B cell (primary cell): ENCODE data around the gene ELK3. TPM values are rescaled to one million over a fixed set of nuclear protein-coding genes. Genes with fewer than 3 reads are reported as not detected.

ENCODE experiments used
- ATAC-seq: fragments of 200-7000 bp; cut with Tn5 transposase; one replicate; pipeline ENCODE4 v1.10.0; 2021; ENCODE audit warnings: low read depth, mild to moderate bottlenecking, moderate number of reproducible peaks, moderate library complexity
- CTCF ChIA-PET: fragments of 350-600 bp; sonication (Branson Sonifier 250); formaldehyde crosslinking; loops from one replicate; lab custom pipeline; 2021; ENCODE audit warnings: antibody characterized with exemption, inconsistent platforms; lab: Charles Lee
- POLR2A ChIA-PET: fragments of 350-600 bp; sonication (Branson Sonifier 250); formaldehyde crosslinking; loops from one replicate; lab custom pipeline; 2021; ENCODE audit warnings: antibody characterized with exemption; lab: Charles Lee
- DNase-seq: peaks from one replicate; pipeline ENCODE4 v3.0.0; 2013
- H2AFZ ChIP-seq: 2 replicates; pipeline ENCODE4 v1.6.1; 2012; ENCODE audit warnings: mild to moderate bottlenecking, low read depth, low read length; ENCODE audit not compliant: insufficient read depth, poor library complexity, severe bottlenecking
- H3K27ac ChIP-seq, 2 donors: 1 replicate in 1 of 2; 2 replicates in 1 of 2; pipeline ENCODE4 v1.5.1; 2012 to 2013; ENCODE audit warnings: low read length in 2 of 2, mild to moderate bottlenecking in 2 of 2, moderate library complexity in 1 of 2
- H3K27me3 ChIP-seq, 4 experiments: fragments of 200-600 bp in 1 of 4; sonication (generic) in 1 of 4; replicated peaks in 1 of 4; 1 replicate in 2 of 4; 2 replicates in 2 of 4; pipeline versions ENCODE4 v1.6.1 to v1.7.0; 2013 to 2016; ENCODE audit warnings: low read length in 3 of 4, mild to moderate bottlenecking in 2 of 4, mixed read lengths in 1 of 4, moderate library complexity in 1 of 4; ENCODE audit not compliant: insufficient read depth in 4 of 4, control insufficient read depth in 3 of 4; ENCODE audit errors: control extremely low read depth in 1 of 4
- H3K36me3 ChIP-seq, 2 experiments: replicated peaks in 1 of 2; 1 replicate in 1 of 2; 2 replicates in 1 of 2; pipeline versions ENCODE4 v1.6.1 to v1.7.1; 2013; ENCODE audit warnings: low read length in 1 of 2; ENCODE audit not compliant: insufficient read depth in 2 of 2, control insufficient read depth in 1 of 2; ENCODE audit errors: control extremely low read depth in 1 of 2, extremely low read depth in 1 of 2
- H3K4me1 ChIP-seq, 2 donors: fragments of 200-600 bp in 1 of 2; sonication (generic) in 1 of 2; 1 replicate in 1 of 2; 2 replicates in 1 of 2; pipeline versions ENCODE4 v1.5.1 to v1.6.1; 2013 to 2017; ENCODE audit warnings: low read length in 2 of 2; ENCODE audit not compliant: control insufficient read depth in 2 of 2, insufficient read depth in 2 of 2
- H3K4me2 ChIP-seq: replicated peaks from 2 replicates; pipeline ENCODE3; 2012; ENCODE audit warnings: mild to moderate bottlenecking, low read depth, low read length; ENCODE audit not compliant: poor library complexity, severe bottlenecking
- H3K4me3 ChIP-seq, 5 experiments: fragments of 200-600 bp in 1 of 5; sonication (generic) in 1 of 5; 1 replicate in 3 of 5; 2 replicates in 2 of 5; pipeline versions ENCODE4 v1.5.1 to v1.7.0; 2011 to 2016; ENCODE audit warnings: low read length in 4 of 5, mild to moderate bottlenecking in 4 of 5, low read depth in 2 of 5, control low read depth in 1 of 5, moderate library complexity in 1 of 5; ENCODE audit not compliant: insufficient read depth in 1 of 5; ENCODE audit errors: control extremely low read depth in 1 of 5, extremely low read depth in 1 of 5
- H3K79me2 ChIP-seq: fragments of 200-600 bp; sonication (generic); one replicate; pipeline ENCODE4 v1.6.0; 2016; ENCODE audit warnings: low read length; ENCODE audit not compliant: control insufficient read depth, insufficient read depth
- H3K9ac ChIP-seq: fragments of 200-600 bp; sonication (generic); 2 replicates; pipeline ENCODE4 v1.6.1; 2017; ENCODE audit warnings: mild to moderate bottlenecking, low read length, moderate library complexity
- H3K9me3 ChIP-seq, 3 donors: one replicate each; pipeline versions ENCODE4 v1.6.1 to v1.7.1; 2013; ENCODE audit warnings: low read length in 2 of 3; ENCODE audit not compliant: control insufficient read depth in 2 of 3, insufficient read depth in 1 of 3; ENCODE audit errors: control extremely low read depth in 1 of 3
- H4K20me1 ChIP-seq: 2 replicates; pipeline ENCODE4 v1.6.0; 2012; ENCODE audit warnings: mild to moderate bottlenecking, low read length; ENCODE audit not compliant: insufficient read depth, control insufficient read depth, poor library complexity, severe bottlenecking
- H3K27ac Mint-ChIP-seq: one replicate; pipeline ENCODE4 v1.8.0; 2021; ENCODE audit warnings: mixed read lengths
- H3K27me3 Mint-ChIP-seq: one replicate; pipeline ENCODE4 v1.8.0; 2021; ENCODE audit warnings: mixed read lengths
- H3K4me1 Mint-ChIP-seq: one replicate; pipeline ENCODE4 v1.8.0; 2021; ENCODE audit warnings: mixed read lengths
- H3K4me3 Mint-ChIP-seq: one replicate; pipeline ENCODE4 v1.8.0; 2021; ENCODE audit warnings: mixed read lengths
- H3K9me3 Mint-ChIP-seq: one replicate; pipeline ENCODE4 v1.8.0; 2022; ENCODE audit warnings: mixed read lengths; ENCODE audit not compliant: insufficient read depth
- CTCF ChIP-seq: fragments of 200-600 bp; IDR thresholded peaks from one replicate; pipeline ENCODE4 v1.8.0; 2022; ENCODE audit warnings: antibody characterized with exemption, mild to moderate bottlenecking
- EZH2 ChIP-seq: IDR thresholded peaks from 2 replicates; pipeline ENCODE4 v1.6.1; 2012; ENCODE audit warnings: borderline replicate concordance, low read depth, mild to moderate bottlenecking, moderate library complexity, low read length; ENCODE audit not compliant: insufficient read depth, poor library complexity, severe bottlenecking
- WGBS: methylation state at CpG from one replicate; pipeline ENCODE4 v1.1.5; 2013; ENCODE audit warnings: missing lambda C conversion rate; ENCODE audit not compliant: insufficient coverage; 5-methylcytosine and 5-hydroxymethylcytosine counted together
- intact Hi-C: fragments of 100-400 bp; cut with micrococcal nuclease; formaldehyde crosslinking; loops from one replicate; pipeline ENCODE4 v1.10.0; 2022
- polyA plus RNA-seq: library from polyadenylated mRNA; depleted of rRNA; stranded (reverse); fragments of >200 nt; gene quantifications from 2 replicates; pipeline ENCODE4 v1.2.3, GENCODE V29; 2012
- total RNA-seq, 2 donors: library from RNA; stranded (reverse); fragments of 120-200 nt in 1 of 2; gene quantifications; 1 replicate in 1 of 2; 2 replicates in 1 of 2; pipeline versions ENCODE4 v1.2.3 to v1.2.4, GENCODE V29; 2013 to 2022

Gene ELK3
- total and polyA plus RNA-seq, 2 donors (not counting 1 experiment from before 2014, with no cell fraction given), result 10.5 to 87.1 TPM

- Histone ChIP-seq H2AFZ (no peak overlapping the region), H3K9me3 (no peaks in the 10 kb centered on the region), H3K4me3 (no peak overlapping the region), H3K9ac (no peak overlapping the region), H3K36me3 (peaks cover 0 to 45% of the 10 kb centered on the region in 2 experiments), H3K79me2 (peaks cover 41% of the 10 kb centered on the region), H3K4me2 (no peak overlapping the region), H3K4me1 (no peaks in the 10 kb centered on the region), H4K20me1 (peaks cover 27% of the 10 kb centered on the region), H3K27ac (peak overlapping the region in 1 of 2 donors; percentile 2), H3K27me3 (no peaks in the 10 kb centered on the region)
- ATAC-seq (no peak), DNase-seq (no peak)
- no CpG with 5 or more reads among the region's 2 CpGs for WGBS
- no peak for TF ChIP-seq CTCF
- no peak for TF ChIP-seq EZH2
- no peaks in the 10 kb centered on the region for H3K9me3 Mint-ChIP-seq
- peak overlapping the region; percentile 5 for H3K27ac Mint-ChIP-seq
- H3K4me1 Mint-ChIP-seq, result peaks cover 6% of the 10 kb centered on the region
- ChIA-PET POLR2A (no interaction called here), CTCF (interaction anchor here (0.6 to 1.1 kb wide), 3 partner anchors 37 to 51 kb away, joined by 3 read pairs; no protein-coding TSS in a partner anchor)
- intact Hi-C loops, result no loop called here
- no peak overlapping the region for H3K4me3 Mint-ChIP-seq
- H3K27me3 Mint-ChIP-seq, result no peaks in the 10 kb centered on the region
Observed at GRCh38 chr12:96257550-96258103, 63.5 kb downstream of the ELK3 start.

- peaks cover 27% of the 10 kb centered on the region for H4K20me1 ChIP-seq
- H3K27ac ChIP-seq, result no peak overlapping the region
- no peak overlapping the region for H3K9ac ChIP-seq
- no peak overlapping the region for H2AFZ ChIP-seq
- TF ChIP-seq EZH2, result no peak
- no peak for TF ChIP-seq CTCF
- ATAC-seq (no peak), DNase-seq (no peak)
- no peaks in the 10 kb centered on the region for H3K4me1 ChIP-seq
- Mint-ChIP-seq H3K27me3 (no peaks in the 10 kb centered on the region), H3K27ac (peak overlapping the region; percentile 5), H3K9me3 (no peaks in the 10 kb centered on the region), H3K4me1 (peaks cover 6% of the 10 kb centered on the region), H3K4me3 (no peak overlapping the region)
- no peak overlapping the region for H3K4me2 ChIP-seq
- ChIA-PET POLR2A (no interaction called here), CTCF (interaction anchor here (0.6 to 1.1 kb wide), 3 partner anchors 37 to 52 kb away, joined by 3 read pairs; no protein-coding TSS in a partner anchor)
- H3K4me3 ChIP-seq, result no peak overlapping the region
- H3K79me2 ChIP-seq, result peaks cover 36% of the 10 kb centered on the region
- peaks cover 0 to 42% of the 10 kb centered on the region in 2 experiments for H3K36me3 ChIP-seq
- H3K27me3 ChIP-seq, result no peaks in the 10 kb centered on the region
- H3K9me3 ChIP-seq, result no peaks in the 10 kb centered on the region
- intact Hi-C loops, result no loop called here
- 100% methylated on average over 1 of the region's 8 CpGs for WGBS
Observed at GRCh38 chr12:96258104-96258961, 64.2 kb downstream of the ELK3 start.
